NB4 (cell line): Measurements from ENCODE around the gene LRRC61.
"Not testable (repeated sequence)": the region's sequence is repeated elsewhere in the genome, so short reads cannot be mapped to it uniquely, and the experiment has no call there.

Source experiments
- POLR2A ChIP-seq: IDR thresholded peaks from 2 replicates; pipeline ENCODE4 v1.6.1; 2011; ENCODE audit warnings: mild to moderate bottlenecking; ENCODE audit not compliant: insufficient read length; ENCODE audit errors: extremely low read depth
- TF ChIP-seq, protein P1 (sequence below): IDR thresholded peaks from one replicate; pipeline ENCODE4 v1.5.1; 2012; ENCODE audit warnings: low read depth, low read length
- TF ChIP-seq, protein P2 (sequence below): IDR thresholded peaks from 2 replicates; pipeline ENCODE4 v1.6.1; 2011; ENCODE audit warnings: low read depth, low read length

DNA sequence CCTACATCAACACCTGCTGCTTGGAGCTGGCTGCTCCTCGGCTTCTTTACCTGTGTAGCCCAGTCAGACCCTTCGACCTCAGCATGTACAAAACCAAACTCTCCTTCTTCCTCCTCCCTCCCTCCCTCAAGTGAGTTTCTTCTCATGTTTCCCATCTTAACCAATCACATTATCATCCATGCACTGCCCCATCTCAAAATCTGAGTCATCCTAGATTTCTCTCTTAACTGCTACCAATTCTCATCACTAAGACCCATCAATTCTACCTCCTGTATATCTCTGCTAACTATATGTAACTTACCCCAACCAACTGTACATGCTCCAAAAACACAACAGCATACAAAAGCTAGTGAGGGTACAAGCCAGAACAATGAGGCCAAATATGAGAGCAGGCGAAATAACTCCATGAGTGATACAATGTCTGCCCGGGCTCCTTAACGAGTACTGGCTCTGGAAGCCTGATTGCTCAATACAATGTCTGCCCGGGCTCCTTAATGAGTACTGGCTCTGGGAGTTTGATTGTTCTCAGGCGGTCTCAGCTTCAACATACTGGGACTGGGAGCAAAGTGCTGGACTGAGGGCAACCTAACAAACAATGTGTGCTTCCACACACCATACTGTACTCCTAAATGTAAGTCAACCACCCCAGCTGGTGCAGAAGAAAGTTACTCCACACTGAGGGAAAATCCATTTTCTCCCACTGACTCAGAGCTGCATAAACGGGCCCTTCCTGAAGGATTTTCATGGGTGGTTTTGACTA, 18.5 kb upstream of the LRRC61 start:
- TF ChIP-seq POLR2A: not testable (repeated sequence)
- TF ChIP-seq, protein P1, sequence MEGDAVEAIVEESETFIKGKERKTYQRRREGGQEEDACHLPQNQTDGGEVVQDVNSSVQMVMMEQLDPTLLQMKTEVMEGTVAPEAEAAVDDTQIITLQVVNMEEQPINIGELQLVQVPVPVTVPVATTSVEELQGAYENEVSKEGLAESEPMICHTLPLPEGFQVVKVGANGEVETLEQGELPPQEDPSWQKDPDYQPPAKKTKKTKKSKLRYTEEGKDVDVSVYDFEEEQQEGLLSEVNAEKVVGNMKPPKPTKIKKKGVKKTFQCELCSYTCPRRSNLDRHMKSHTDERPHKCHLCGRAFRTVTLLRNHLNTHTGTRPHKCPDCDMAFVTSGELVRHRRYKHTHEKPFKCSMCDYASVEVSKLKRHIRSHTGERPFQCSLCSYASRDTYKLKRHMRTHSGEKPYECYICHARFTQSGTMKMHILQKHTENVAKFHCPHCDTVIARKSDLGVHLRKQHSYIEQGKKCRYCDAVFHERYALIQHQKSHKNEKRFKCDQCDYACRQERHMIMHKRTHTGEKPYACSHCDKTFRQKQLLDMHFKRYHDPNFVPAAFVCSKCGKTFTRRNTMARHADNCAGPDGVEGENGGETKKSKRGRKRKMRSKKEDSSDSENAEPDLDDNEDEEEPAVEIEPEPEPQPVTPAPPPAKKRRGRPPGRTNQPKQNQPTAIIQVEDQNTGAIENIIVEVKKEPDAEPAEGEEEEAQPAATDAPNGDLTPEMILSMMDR: not testable (repeated sequence)
- TF ChIP-seq, protein P2, sequence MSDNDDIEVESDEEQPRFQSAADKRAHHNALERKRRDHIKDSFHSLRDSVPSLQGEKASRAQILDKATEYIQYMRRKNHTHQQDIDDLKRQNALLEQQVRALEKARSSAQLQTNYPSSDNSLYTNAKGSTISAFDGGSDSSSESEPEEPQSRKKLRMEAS: not testable (repeated sequence)
